GM18511 (cell line): Measurements from ENCODE around the gene JDP2.

Experiments
- ATAC-seq: cut with Tn5 transposase; IDR thresholded peaks from one replicate; pipeline ENCODE4 v1.9.1; 2021; ENCODE audit warnings: mild to moderate bottlenecking, moderate library complexity; ENCODE audit not compliant: unreplicated experiment

Gene JDP2

GRCh38 chr14:75479770-75480600, 52.2 kb downstream of the JDP2 start:
- no peak for ATAC-seq

- ATAC-seq = no peak
Measured at GRCh38 chr14:75482366-75482765, 54.5 kb downstream of the JDP2 start.

- ATAC-seq = no peak
Measured at GRCh38 chr14:75484711-75485429, 57.0 kb downstream of the JDP2 start.

GRCh38 chr14:75486318-75486717, 58.5 kb downstream of the JDP2 start:
- ATAC-seq = no peak

- peak; percentile 86 for ATAC-seq
Measured at GRCh38 chr14:75487155-75487671, 59.4 kb downstream of the JDP2 start.

- no peak for ATAC-seq
Measured at GRCh38 chr14:75489480-75489837, 61.6 kb downstream of the JDP2 start.

GRCh38 chr14:75491376-75491978, 63.7 kb downstream of the JDP2 start:
- ATAC-seq = no peak

GRCh38 chr14:75492832-75493591, 65.2 kb downstream of the JDP2 start:
- ATAC-seq = no peak

GRCh38 chr14:75493592-75494087, 65.8 kb downstream of the JDP2 start:
- no peak for ATAC-seq

- no peak for ATAC-seq
Measured at GRCh38 chr14:75494896-75495295, 67.1 kb downstream of the JDP2 start.

- no peak for ATAC-seq
Measured at GRCh38 chr14:75495399-75495798, 67.6 kb downstream of the JDP2 start.

- no peak for ATAC-seq
Measured at GRCh38 chr14:75495882-75496281, 68.1 kb downstream of the JDP2 start.

- ATAC-seq = no peak
Measured at GRCh38 chr14:75496755-75497154, 68.9 kb downstream of the JDP2 start.

- peak; percentile 48 for ATAC-seq
Measured at GRCh38 chr14:75497191-75497590, 69.4 kb downstream of the JDP2 start.

- ATAC-seq = no peak
Measured at GRCh38 chr14:75497701-75498100, 69.9 kb downstream of the JDP2 start.

- peak; percentile 73 for ATAC-seq
Measured at GRCh38 chr14:75499084-75499875, 71.5 kb downstream of the JDP2 start.

- ATAC-seq = no peak
Measured at GRCh38 chr14:75501080-75501479, 73.3 kb downstream of the JDP2 start.

- no peak for ATAC-seq
Measured at GRCh38 chr14:75504411-75504810, 76.6 kb downstream of the JDP2 start.

- no peak for ATAC-seq
Measured at GRCh38 chr14:75506930-75507329, 79.1 kb downstream of the JDP2 start.

- no peak for ATAC-seq
Measured at GRCh38 chr14:75510547-75510946, 82.7 kb downstream of the JDP2 start.
